ENCODE data around the gene BANK1.

The BANK1 gene, protein sequence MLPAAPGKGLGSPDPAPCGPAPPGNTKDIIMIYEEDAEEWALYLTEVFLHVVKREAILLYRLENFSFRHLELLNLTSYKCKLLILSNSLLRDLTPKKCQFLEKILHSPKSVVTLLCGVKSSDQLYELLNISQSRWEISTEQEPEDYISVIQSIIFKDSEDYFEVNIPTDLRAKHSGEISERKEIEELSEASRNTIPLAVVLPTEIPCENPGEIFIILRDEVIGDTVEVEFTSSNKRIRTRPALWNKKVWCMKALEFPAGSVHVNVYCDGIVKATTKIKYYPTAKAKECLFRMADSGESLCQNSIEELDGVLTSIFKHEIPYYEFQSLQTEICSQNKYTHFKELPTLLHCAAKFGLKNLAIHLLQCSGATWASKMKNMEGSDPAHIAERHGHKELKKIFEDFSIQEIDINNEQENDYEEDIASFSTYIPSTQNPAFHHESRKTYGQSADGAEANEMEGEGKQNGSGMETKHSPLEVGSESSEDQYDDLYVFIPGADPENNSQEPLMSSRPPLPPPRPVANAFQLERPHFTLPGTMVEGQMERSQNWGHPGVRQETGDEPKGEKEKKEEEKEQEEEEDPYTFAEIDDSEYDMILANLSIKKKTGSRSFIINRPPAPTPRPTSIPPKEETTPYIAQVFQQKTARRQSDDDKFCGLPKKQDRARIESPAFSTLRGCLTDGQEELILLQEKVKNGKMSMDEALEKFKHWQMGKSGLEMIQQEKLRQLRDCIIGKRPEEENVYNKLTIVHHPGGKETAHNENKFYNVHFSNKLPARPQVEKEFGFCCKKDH

DNA sequence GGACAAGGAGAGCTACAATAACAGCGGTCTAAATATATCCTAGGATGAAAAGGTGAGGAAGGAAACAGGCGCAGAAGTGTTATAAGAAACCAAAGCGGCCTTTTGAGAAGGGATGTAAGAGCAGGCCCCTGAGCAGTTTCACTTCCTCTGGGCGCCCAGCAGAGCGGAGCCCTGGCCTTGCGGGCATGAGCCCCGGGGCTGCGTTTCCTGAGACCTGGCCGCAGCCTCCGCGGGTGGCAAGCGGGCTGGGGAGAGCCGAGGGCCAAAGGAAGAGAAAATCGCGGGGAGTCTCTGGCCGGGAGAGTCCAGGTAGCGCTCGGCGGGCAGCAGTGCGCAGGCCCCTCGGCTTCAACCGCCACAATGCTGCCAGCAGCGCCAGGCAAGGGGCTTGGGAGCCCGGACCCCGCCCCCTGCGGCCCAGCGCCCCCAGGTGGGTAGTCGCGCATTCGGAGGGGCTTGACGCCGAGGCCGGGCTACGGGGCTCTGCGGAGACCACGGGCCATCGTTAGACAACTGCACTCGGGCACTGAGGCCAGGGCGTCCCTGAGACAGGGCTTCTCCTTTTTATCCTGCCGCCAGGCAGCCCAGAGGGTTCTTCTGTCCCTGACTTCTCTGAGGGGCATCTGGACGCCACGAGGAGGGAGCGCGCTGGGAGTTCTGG is at the start of gene BANK1:
BANK1 (plus strand) TSS at position 210 of the 661 bp plus-strand sequence; CDS start at position 361, 151 bp downstream.
- DNase-seq (ENCODE audit: low read depth), result peak; percentile 88
- peak within 1 kb of the TSS; percentile 48 for H3K4me3 ChIP-seq (ENCODE audit: low read depth, low read length)
- TF ChIP-seq, protein P1, sequence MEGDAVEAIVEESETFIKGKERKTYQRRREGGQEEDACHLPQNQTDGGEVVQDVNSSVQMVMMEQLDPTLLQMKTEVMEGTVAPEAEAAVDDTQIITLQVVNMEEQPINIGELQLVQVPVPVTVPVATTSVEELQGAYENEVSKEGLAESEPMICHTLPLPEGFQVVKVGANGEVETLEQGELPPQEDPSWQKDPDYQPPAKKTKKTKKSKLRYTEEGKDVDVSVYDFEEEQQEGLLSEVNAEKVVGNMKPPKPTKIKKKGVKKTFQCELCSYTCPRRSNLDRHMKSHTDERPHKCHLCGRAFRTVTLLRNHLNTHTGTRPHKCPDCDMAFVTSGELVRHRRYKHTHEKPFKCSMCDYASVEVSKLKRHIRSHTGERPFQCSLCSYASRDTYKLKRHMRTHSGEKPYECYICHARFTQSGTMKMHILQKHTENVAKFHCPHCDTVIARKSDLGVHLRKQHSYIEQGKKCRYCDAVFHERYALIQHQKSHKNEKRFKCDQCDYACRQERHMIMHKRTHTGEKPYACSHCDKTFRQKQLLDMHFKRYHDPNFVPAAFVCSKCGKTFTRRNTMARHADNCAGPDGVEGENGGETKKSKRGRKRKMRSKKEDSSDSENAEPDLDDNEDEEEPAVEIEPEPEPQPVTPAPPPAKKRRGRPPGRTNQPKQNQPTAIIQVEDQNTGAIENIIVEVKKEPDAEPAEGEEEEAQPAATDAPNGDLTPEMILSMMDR (IDR thresholded peaks at IDR 0.05; ENCODE audit: insufficient read depth, low read depth, low read length, missing control alignments), result peak; percentile 10

DNA sequence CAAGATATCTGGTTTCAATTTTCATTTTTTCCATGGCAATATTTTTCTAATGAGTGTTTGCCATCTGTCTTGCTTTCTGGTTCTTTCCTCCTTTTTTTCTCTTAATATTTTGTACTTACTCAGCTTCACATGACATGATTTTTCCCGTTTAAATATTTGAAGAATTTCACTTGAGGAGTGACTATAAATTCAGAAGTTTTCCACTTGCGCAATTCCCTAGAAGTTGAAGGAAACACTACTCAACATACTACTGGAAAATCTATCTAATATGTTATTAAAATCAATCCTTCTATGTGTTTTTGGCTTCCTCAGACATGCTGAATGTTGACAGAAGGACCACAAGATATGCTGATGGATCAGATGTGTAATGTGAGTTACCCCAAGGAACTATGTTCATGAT is 36.8 kb upstream of the BANK1 start:
- no peak overlapping the region for H3K4me3 ChIP-seq (ENCODE audit: low read depth, low read length)
- no peak for DNase-seq (ENCODE audit: low read depth)
- TF ChIP-seq, protein P1 (IDR thresholded peaks at IDR 0.05; ENCODE audit: insufficient read depth, low read depth, low read length, missing control alignments), result no peak

DNA sequence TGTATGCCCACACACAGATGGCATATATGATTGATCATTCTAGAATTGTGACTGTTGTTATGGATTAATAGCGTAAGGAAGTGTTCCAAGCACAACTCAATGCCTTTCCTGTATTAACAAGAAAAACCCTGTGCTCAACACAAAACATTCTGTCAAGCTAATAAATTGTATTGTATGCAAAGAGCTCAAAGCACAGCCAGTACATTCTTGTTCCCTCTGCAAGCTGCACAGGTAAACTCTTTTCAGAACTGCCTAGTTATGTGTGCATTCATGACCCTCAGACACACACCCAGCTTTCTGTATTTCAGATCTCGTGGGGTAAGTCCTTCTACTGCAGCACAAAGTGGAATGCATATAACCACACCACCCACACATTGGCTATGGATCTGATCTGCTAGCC is 34.3 kb upstream of the BANK1 start:
- H3K4me3 ChIP-seq (ENCODE audit: low read depth, low read length), result no peak overlapping the region
- TF ChIP-seq, protein P1 (IDR thresholded peaks at IDR 0.05; ENCODE audit: insufficient read depth, low read depth, low read length, missing control alignments), result no peak
- DNase-seq (ENCODE audit: low read depth), result no peak

DNA sequence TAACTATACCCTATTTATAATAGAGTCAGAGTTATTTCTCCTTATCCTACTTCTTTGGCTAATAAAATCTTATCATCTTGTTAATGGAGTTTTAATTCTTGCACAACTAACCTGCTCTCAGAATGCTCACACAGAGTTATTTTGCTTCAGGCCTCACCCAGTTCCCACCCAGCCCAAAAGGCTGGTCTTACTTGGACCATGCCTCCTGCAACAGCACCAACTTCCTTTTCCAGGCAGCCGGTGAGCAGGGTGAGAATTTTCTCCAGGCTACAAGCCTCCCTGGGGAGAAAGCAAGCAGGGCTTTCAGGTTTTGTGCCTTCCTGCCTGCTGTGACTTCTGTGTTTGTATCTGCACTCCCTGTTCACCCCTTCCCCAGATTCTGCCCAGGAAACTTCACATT is 29.1 kb upstream of the BANK1 start:
- no peak for DNase-seq (ENCODE audit: low read depth)
- H3K4me3 ChIP-seq (ENCODE audit: low read depth, low read length), result no peak overlapping the region

DNA sequence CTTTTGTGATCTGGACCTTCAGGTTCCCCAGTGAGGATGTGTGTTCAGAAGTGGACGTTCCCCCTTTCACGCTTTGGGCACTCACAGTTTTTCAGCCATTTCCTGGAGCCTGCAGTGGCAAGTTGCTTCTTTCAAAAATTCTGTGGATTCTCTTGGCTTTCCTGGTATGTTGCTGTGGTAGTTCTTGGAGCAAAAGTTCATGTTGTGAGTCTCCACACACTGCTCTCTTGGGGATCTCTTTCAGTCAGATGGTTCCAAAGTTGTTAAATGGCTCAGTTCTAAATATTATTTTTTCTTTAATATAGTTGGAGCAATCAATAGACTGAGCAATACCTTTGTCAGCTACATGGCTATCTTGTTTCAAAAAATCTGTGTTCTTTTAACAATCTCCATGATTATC is 28.5 kb upstream of the BANK1 start:
- TF ChIP-seq, protein P1 (IDR thresholded peaks at IDR 0.05; ENCODE audit: insufficient read depth, low read depth, low read length, missing control alignments), result no peak
- H3K4me3 ChIP-seq (ENCODE audit: low read depth, low read length), result no peak overlapping the region

More for the DNA sequence above, 29.1 kb upstream of the BANK1 start:
- TF ChIP-seq, protein P1 (IDR thresholded peaks at IDR 0.05; ENCODE audit: insufficient read depth, low read depth, low read length, missing control alignments), result no peak

DNA sequence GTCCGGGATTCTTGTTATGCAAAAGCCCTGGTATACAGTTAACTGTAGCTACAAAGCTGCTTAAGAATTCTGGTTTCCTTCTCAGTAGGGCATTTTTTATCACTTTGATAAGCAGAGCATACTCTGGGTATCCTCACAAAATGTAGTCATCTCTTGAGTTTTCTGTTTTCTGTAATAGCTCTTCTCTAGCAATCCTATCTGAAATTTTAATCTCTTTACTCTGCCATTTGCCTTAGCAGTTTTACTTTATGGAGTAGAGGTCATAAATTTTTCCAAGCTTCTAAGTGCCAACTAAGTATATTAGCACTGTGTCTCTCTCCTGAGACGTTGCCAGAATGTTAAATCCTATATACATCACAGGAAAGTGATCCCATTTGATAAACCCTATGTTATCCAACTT is 28.0 kb upstream of the BANK1 start:
- DNase-seq (ENCODE audit: low read depth), result no peak
- TF ChIP-seq, protein P1 (IDR thresholded peaks at IDR 0.05; ENCODE audit: insufficient read depth, low read depth, low read length, missing control alignments), result no peak

More for the DNA sequence above, 28.5 kb upstream of the BANK1 start:
- DNase-seq (ENCODE audit: low read depth), result no peak

More for the DNA sequence above, 28.0 kb upstream of the BANK1 start:
- no peak overlapping the region for H3K4me3 ChIP-seq (ENCODE audit: low read depth, low read length)
